ENCODE measurements around the gene ZNF599.

Gene ZNF599

DNA sequence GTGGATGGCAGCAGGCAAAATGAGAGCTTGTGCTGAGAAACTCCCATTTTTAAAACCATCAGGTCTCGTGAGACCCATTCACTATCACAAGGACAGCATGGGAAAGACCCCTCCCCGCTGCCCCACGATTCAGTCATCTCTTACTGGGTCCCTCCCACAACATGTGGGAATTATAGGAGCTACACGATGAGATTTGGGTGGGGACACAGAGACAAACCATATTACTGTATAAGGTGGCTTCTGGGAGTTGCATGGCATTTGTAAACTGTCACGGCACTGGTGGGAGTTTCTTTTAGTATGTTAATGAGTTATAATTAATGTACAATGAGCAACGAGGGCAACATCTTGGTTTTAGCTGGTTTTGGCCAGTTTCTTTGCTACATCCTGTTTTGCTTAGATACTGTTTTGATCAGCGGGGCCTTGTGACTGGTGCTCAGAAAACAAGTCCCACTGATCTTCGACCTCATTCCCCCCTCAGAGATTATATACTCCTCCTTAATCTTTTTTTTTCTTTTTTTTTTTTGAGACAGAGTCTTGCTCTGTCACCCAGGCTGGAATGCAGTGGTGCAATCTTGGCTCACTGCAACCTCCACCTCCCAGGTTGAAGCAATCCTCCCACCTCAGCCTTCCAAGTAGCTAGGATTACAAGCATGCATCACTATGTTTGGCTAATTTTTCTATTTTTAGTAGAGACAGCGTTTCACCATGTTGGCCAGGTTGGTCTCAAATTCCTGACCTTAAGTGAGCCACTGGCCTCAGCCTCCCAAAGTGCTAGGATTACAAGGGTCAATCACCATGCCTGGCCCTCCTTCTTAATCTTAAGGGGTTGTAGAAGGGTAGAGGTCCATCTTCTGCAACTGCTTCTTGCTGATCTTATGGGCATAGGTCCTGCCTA is 21.3 kb upstream of the ZNF599 start:
- no peak overlapping the region for H3K4me3 ChIP-seq (ENCODE audit: control insufficient read depth, low read depth, low read length)
- TF ChIP-seq, protein P1, sequence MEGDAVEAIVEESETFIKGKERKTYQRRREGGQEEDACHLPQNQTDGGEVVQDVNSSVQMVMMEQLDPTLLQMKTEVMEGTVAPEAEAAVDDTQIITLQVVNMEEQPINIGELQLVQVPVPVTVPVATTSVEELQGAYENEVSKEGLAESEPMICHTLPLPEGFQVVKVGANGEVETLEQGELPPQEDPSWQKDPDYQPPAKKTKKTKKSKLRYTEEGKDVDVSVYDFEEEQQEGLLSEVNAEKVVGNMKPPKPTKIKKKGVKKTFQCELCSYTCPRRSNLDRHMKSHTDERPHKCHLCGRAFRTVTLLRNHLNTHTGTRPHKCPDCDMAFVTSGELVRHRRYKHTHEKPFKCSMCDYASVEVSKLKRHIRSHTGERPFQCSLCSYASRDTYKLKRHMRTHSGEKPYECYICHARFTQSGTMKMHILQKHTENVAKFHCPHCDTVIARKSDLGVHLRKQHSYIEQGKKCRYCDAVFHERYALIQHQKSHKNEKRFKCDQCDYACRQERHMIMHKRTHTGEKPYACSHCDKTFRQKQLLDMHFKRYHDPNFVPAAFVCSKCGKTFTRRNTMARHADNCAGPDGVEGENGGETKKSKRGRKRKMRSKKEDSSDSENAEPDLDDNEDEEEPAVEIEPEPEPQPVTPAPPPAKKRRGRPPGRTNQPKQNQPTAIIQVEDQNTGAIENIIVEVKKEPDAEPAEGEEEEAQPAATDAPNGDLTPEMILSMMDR (IDR thresholded peaks at IDR 0.05; ENCODE audit: control insufficient read depth, insufficient read depth, low read depth, low read length, missing control alignments): no peak
- no peak for DNase-seq (ENCODE audit: low read depth)

- H3K4me3 ChIP-seq (ENCODE audit: control insufficient read depth, low read depth, low read length): no peak overlapping the region
- TF ChIP-seq, protein P1 (IDR thresholded peaks at IDR 0.05; ENCODE audit: control insufficient read depth, insufficient read depth, low read depth, low read length, missing control alignments): no peak
- no peak for DNase-seq (ENCODE audit: low read depth)
Measured at GRCh38 chr19:34793565-34793964, 20.6 kb upstream of the ZNF599 start.

DNA sequence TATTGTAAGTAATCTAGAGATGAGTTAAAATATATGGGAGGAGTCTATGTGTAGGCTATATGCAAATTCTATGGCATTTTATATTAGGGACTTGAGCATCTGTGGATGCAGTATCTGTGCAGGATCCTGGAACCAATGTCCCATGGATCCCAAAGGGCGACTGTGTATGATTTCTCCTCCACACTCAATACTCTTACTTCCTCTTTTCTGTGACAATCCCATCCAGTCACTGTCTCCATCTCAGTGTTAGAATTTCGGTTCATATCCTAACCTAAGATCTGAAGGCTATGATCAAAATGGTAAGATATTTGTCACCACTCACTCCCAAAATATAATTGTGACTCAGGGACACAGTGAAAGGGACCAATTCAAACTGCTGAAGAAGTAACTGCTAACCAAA is 15.1 kb upstream of the ZNF599 start:
- TF ChIP-seq, protein P1 (IDR thresholded peaks at IDR 0.05; ENCODE audit: control insufficient read depth, insufficient read depth, low read depth, low read length, missing control alignments): no peak
- DNase-seq (ENCODE audit: low read depth): no peak
- H3K4me3 ChIP-seq (ENCODE audit: control insufficient read depth, low read depth, low read length): no peak overlapping the region

- DNase-seq (ENCODE audit: low read depth): no peak
- TF ChIP-seq, protein P1 (IDR thresholded peaks at IDR 0.05; ENCODE audit: control insufficient read depth, insufficient read depth, low read depth, low read length, missing control alignments): no peak
- no peak overlapping the region for H3K4me3 ChIP-seq (ENCODE audit: control insufficient read depth, low read depth, low read length)
Measured at GRCh38 chr19:34787059-34787824, 14.2 kb upstream of the ZNF599 start.

- no peak for DNase-seq (ENCODE audit: low read depth)
- TF ChIP-seq, protein P1 (IDR thresholded peaks at IDR 0.05; ENCODE audit: control insufficient read depth, insufficient read depth, low read depth, low read length, missing control alignments): no peak
- H3K4me3 ChIP-seq (ENCODE audit: control insufficient read depth, low read depth, low read length): no peak overlapping the region
Measured at GRCh38 chr19:34786236-34786635, 13.2 kb upstream of the ZNF599 start.

DNA sequence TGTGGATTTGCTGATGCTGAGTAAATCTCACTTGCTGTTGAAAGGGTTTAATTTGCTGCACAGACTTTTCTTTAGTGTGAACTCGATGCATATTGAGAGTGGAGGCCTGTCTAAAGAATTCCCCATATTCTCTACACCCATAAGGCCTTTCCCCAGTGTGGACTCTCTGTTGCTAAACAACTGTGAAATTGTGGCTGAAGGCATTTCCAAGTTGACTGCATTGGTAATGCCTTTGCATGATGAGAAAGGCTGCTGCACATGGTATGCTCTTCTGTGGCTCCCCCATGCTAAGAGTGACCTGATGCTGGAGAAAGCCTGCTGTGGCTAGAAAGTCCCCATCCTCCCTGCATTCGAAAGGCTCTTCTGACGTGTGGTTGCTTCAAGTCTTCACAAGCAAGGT is 6.6 kb upstream of the ZNF599 start:
- no peak for DNase-seq (ENCODE audit: low read depth)
- H3K4me3 ChIP-seq (ENCODE audit: control insufficient read depth, low read depth, low read length): no peak overlapping the region
- TF ChIP-seq, protein P1 (IDR thresholded peaks at IDR 0.05; ENCODE audit: control insufficient read depth, insufficient read depth, low read depth, low read length, missing control alignments): no peak
